GM13977 (cell line): ENCODE measurements around the gene SLC48A1.

Experiments used
- DNase-seq: peaks from one replicate; pipeline ENCODE4 v3.0.0; 2012; ENCODE audit warnings: low spot score
- CTCF ChIP-seq: IDR thresholded peaks from 2 replicates; pipeline ENCODE4 v1.5.1; 2012; ENCODE audit warnings: mild to moderate bottlenecking, control low read depth; ENCODE audit not compliant: insufficient read depth; ENCODE audit errors: extremely low read depth, missing control alignments
- in situ Hi-C: fragments of 300-500 bp; cut with MboI; formaldehyde crosslinking; loops from one replicate; pipeline ENCODE4 v1.12.0; 2022; ENCODE audit warnings: low sequenced_read_pairs, low pct_unique_long_range_greater_than_20kb, mixed read lengths, inconsistent platforms; ENCODE audit not compliant: unreplicated experiment

SLC48A1 gene

GRCh38 chr12:47750916-47751470 is 22.0 kb upstream of the SLC48A1 start:
- no peak for TF ChIP-seq CTCF
- DNase-seq, result no peak
- in situ Hi-C loops, result no loop called here

- no peak for TF ChIP-seq CTCF
- DNase-seq, result no peak
- in situ Hi-C loops, result no loop called here
Measured at GRCh38 chr12:47751561-47751960, 21.5 kb upstream of the SLC48A1 start.

GRCh38 chr12:47752121-47752520 is 20.9 kb upstream of the SLC48A1 start:
- TF ChIP-seq CTCF, result no peak
- DNase-seq, result no peak
- in situ Hi-C loops, result no loop called here

GRCh38 chr12:47752552-47752951 is 20.5 kb upstream of the SLC48A1 start:
- TF ChIP-seq CTCF, result no peak
- no peak for DNase-seq
- in situ Hi-C loops, result no loop called here

- no peak for DNase-seq
- no peak for TF ChIP-seq CTCF
- in situ Hi-C loops, result no loop called here
Measured at GRCh38 chr12:47753021-47754001, 19.7 kb upstream of the SLC48A1 start.

GRCh38 chr12:47754126-47754525 is 18.9 kb upstream of the SLC48A1 start:
- DNase-seq, result no peak
- TF ChIP-seq CTCF, result no peak
- in situ Hi-C loops, result no loop called here
